Measurements from ENCODE around the gene XRN2. TPM values are rescaled to one million over a fixed set of nuclear protein-coding genes. Genes with fewer than 3 reads are reported as not detected.

The XRN2 gene
- total RNA-seq, 5 donors from 2014 or later (not counting 1 experiment from before 2014, with no cell fraction given): 46.3 to 62.0 (median 49.7) TPM

- H3K27me3 Mint-ChIP-seq: no peaks in the 10 kb centered on the region
- Histone ChIP-seq H3K27me3 (replicated peaks in 1 of 2; ENCODE audit: control insufficient read depth in 2 of 2, extremely low read depth in 1 of 2, insufficient read depth in 2 of 2, low read length in 1 of 2) (no peaks in the 10 kb centered on the region), H3K27ac (ENCODE audit: low read length) (no peak overlapping the region), H3K4me1 (ENCODE audit: control insufficient read depth in 1 of 2, extremely low read depth in 1 of 2, insufficient read depth in 2 of 2, low read length in 2 of 2) (no peaks in the 10 kb centered on the region), H3K9me3 (no peaks in the 10 kb centered on the region), H3K36me3 (ENCODE audit: control insufficient read depth in 2 of 2, extremely low read depth in 1 of 2, insufficient read depth in 1 of 2, low read length in 1 of 2) (peaks cover 2 to 59% of the 10 kb centered on the region in 2 donors), H3K4me3 (ENCODE audit: control insufficient read depth in 1 of 2, extremely low read depth in 1 of 2, low read length in 1 of 2) (no peak overlapping the region)
- POLR2A ChIA-PET: no interaction called here
- H3K27ac Mint-ChIP-seq: no peak overlapping the region
- H3K36me3 Mint-ChIP-seq: peaks cover 58% of the 10 kb centered on the region
- H3K4me1 Mint-ChIP-seq: no peaks in the 10 kb centered on the region
- DNase-seq (no peak), ATAC-seq (replicated peaks in 1 of 4) (no peak)
- H3K4me3 Mint-ChIP-seq: no peak overlapping the region
- WGBS (ENCODE audit: insufficient coverage): no CpG with 5 or more reads among the region's 5 CpGs
- H3K9me3 Mint-ChIP-seq: no peaks in the 10 kb centered on the region
- CTCF ChIA-PET: no interaction called here
Observed at GRCh38 chr20:21384308-21384892, 81.3 kb downstream of the XRN2 start.

GRCh38 chr20:21386111-21386510 is 83.0 kb downstream of the XRN2 start:
- Mint-ChIP-seq H3K4me1 (peaks cover 0 to under 1% (median 0%) of the 10 kb centered on the region in 3 donors), H3K9me3 (no peaks in the 10 kb centered on the region), H3K4me3 (no peak overlapping the region), H3K27me3 (peaks cover 0 to under 1% of the 10 kb centered on the region in 2 donors), H3K27ac (no peak overlapping the region), H3K36me3 (peaks cover 61% of the 10 kb centered on the region)
- Histone ChIP-seq H3K27ac (ENCODE audit: low read length) (no peak overlapping the region), H3K36me3 (ENCODE audit: control insufficient read depth in 2 of 2, extremely low read depth in 1 of 2, insufficient read depth in 1 of 2, low read length in 1 of 2) (peaks cover 2 to 51% of the 10 kb centered on the region in 2 donors), H3K4me1 (ENCODE audit: control insufficient read depth in 1 of 2, extremely low read depth in 1 of 2, insufficient read depth in 2 of 2, low read length in 2 of 2) (no peaks in the 10 kb centered on the region), H3K27me3 (replicated peaks in 1 of 2; ENCODE audit: control insufficient read depth in 2 of 2, extremely low read depth in 1 of 2, insufficient read depth in 2 of 2, low read length in 1 of 2) (peaks cover 0 to 4% of the 10 kb centered on the region in 2 experiments), H3K9me3 (no peaks in the 10 kb centered on the region), H3K4me3 (ENCODE audit: control insufficient read depth in 1 of 2, extremely low read depth in 1 of 2, low read length in 1 of 2) (no peak overlapping the region)
- CTCF ChIA-PET: no interaction called here
- POLR2A ChIA-PET: no interaction called here
- DNase-seq (no peak), ATAC-seq (replicated peaks in 1 of 4) (no peak)
- 100% methylated on average over 3 of the region's 5 CpGs for WGBS (ENCODE audit: insufficient coverage)

GRCh38 chr20:21387528-21387927 is 84.4 kb downstream of the XRN2 start:
- Mint-ChIP-seq H3K4me1 (peaks cover 8 to 10% (median 9%) of the 10 kb centered on the region in 3 donors), H3K27ac (no peak overlapping the region), H3K4me3 (no peak overlapping the region), H3K9me3 (no peaks in the 10 kb centered on the region), H3K36me3 (peaks cover 56% of the 10 kb centered on the region), H3K27me3 (peaks cover 9 to 11% of the 10 kb centered on the region in 2 donors)
- no peak overlapping the region for H3K27ac ChIP-seq (ENCODE audit: low read length)
- peaks cover 2 to 44% of the 10 kb centered on the region in 2 donors for H3K36me3 ChIP-seq (ENCODE audit: control insufficient read depth in 2 of 2, extremely low read depth in 1 of 2, insufficient read depth in 1 of 2, low read length in 1 of 2)
- CTCF ChIA-PET: no interaction called here
- peaks cover 5% of the 10 kb centered on the region in 2 experiments for H3K27me3 ChIP-seq (replicated peaks in 1 of 2; ENCODE audit: control insufficient read depth in 2 of 2, extremely low read depth in 1 of 2, insufficient read depth in 2 of 2, low read length in 1 of 2)
- no peak for ATAC-seq (replicated peaks in 1 of 4)
- no peak overlapping the region for H3K4me3 ChIP-seq (ENCODE audit: control insufficient read depth in 1 of 2, extremely low read depth in 1 of 2, low read length in 1 of 2)
- H3K9me3 ChIP-seq: no peaks in the 10 kb centered on the region
- peaks cover 0 to 6% of the 10 kb centered on the region in 2 experiments for H3K4me1 ChIP-seq (ENCODE audit: control insufficient read depth in 1 of 2, extremely low read depth in 1 of 2, insufficient read depth in 2 of 2, low read length in 2 of 2)
- DNase-seq: no peak
- POLR2A ChIA-PET: no interaction called here

GRCh38 chr20:21388566-21388965 is 85.4 kb downstream of the XRN2 start:
- no peak overlapping the region for H3K4me3 ChIP-seq (ENCODE audit: control insufficient read depth in 1 of 2, extremely low read depth in 1 of 2, low read length in 1 of 2)
- DNase-seq (no peak), ATAC-seq (replicated peaks in 1 of 4) (no peak)
- Mint-ChIP-seq H3K27me3 (peaks cover 19 to 21% of the 10 kb centered on the region in 2 donors), H3K36me3 (peaks cover 48% of the 10 kb centered on the region), H3K27ac (no peak overlapping the region), H3K4me1 (peaks cover 10 to 18% (median 16%) of the 10 kb centered on the region in 3 donors), H3K9me3 (no peaks in the 10 kb centered on the region), H3K4me3 (no peak overlapping the region)
- POLR2A ChIA-PET: no interaction called here
- H3K27ac ChIP-seq (ENCODE audit: low read length): no peak overlapping the region
- H3K9me3 ChIP-seq: no peaks in the 10 kb centered on the region
- H3K4me1 ChIP-seq (ENCODE audit: control insufficient read depth in 1 of 2, extremely low read depth in 1 of 2, insufficient read depth in 2 of 2, low read length in 2 of 2): peaks cover 0 to 6% of the 10 kb centered on the region in 2 experiments
- peaks cover 2 to 34% of the 10 kb centered on the region in 2 donors for H3K36me3 ChIP-seq (ENCODE audit: control insufficient read depth in 2 of 2, extremely low read depth in 1 of 2, insufficient read depth in 1 of 2, low read length in 1 of 2)
- no CpG with 5 or more reads among the region's 1 CpG for WGBS (ENCODE audit: insufficient coverage)
- CTCF ChIA-PET: interaction anchor here in 1 of 2 donors (0.6 kb wide), 1 partner anchor 1331 kb away, joined by 4 read pairs; no protein-coding TSS in a partner anchor
- H3K27me3 ChIP-seq (replicated peaks in 1 of 2; ENCODE audit: control insufficient read depth in 2 of 2, extremely low read depth in 1 of 2, insufficient read depth in 2 of 2, low read length in 1 of 2): peaks cover 10 to 13% of the 10 kb centered on the region in 2 experiments

DNA sequence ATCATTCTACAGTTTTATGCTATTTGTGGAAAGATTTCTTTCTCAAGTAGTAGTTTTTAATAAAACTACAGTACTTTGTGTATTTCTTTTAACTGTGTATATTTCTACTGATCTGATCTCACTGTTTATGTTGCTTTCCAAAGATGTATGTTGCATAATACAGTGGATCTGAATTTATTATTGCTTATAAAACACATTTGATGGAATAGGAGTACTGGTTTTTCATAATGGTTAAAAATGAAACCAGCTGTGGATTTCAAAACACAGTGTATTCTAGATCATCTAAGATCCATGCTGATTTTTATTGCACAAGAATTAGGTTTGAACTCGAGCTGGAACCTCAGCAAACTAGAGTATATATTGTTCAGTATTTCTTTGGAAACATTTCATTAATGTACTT is 86.2 kb downstream of the XRN2 start:
- Mint-ChIP-seq H3K9me3 (no peaks in the 10 kb centered on the region), H3K4me3 (no peak overlapping the region), H3K27me3 (peaks cover 24 to 26% of the 10 kb centered on the region in 2 donors), H3K36me3 (peaks cover 43% of the 10 kb centered on the region), H3K4me1 (peaks cover 10 to 18% (median 16%) of the 10 kb centered on the region in 3 donors), H3K27ac (no peak overlapping the region)
- Histone ChIP-seq H3K27ac (ENCODE audit: low read length) (no peak overlapping the region), H3K4me1 (ENCODE audit: control insufficient read depth in 1 of 2, extremely low read depth in 1 of 2, insufficient read depth in 2 of 2, low read length in 2 of 2) (peaks cover 0 to 6% of the 10 kb centered on the region in 2 experiments), H3K9me3 (no peaks in the 10 kb centered on the region), H3K4me3 (ENCODE audit: control insufficient read depth in 1 of 2, extremely low read depth in 1 of 2, low read length in 1 of 2) (no peak overlapping the region), H3K27me3 (replicated peaks in 1 of 2; ENCODE audit: control insufficient read depth in 2 of 2, extremely low read depth in 1 of 2, insufficient read depth in 2 of 2, low read length in 1 of 2) (peaks cover 10 to 18% of the 10 kb centered on the region in 2 experiments), H3K36me3 (ENCODE audit: control insufficient read depth in 2 of 2, extremely low read depth in 1 of 2, insufficient read depth in 1 of 2, low read length in 1 of 2) (peaks cover 2 to 27% of the 10 kb centered on the region in 2 donors)
- ATAC-seq (replicated peaks in 1 of 4) (no peak), DNase-seq (no peak)
- no CpG with 5 or more reads among the region's 1 CpG for WGBS (ENCODE audit: insufficient coverage)
- ChIA-PET CTCF (interaction anchor here in 1 of 2 donors (0.6 kb wide), 1 partner anchor 1332 kb away, joined by 4 read pairs; no protein-coding TSS in a partner anchor), POLR2A (interaction anchor here in 1 of 2 donors (0.5 kb wide), 1 partner anchor 263 kb away, joined by 3 read pairs; no protein-coding TSS in a partner anchor)

DNA sequence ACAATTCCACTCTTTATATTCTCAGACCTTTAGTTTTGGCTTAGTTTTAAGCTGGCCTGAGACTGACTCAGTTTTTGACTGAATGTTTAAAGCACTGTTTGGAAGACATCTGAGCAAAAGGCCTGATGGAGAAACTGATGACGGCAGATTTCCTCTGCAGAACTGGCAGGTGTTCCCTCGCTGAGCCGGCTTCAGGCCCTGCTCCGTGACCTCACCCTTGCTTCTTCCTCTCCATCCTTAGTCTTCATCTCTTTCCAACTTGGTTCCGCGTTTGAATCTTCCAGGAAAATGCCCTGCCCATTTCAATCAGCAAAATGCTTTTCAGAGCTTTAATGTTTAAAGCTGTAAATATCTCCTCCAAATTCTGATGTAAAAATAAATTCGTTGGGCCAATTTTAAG is 87.6 kb downstream of the XRN2 start:
- H3K27me3 ChIP-seq (replicated peaks in 1 of 2; ENCODE audit: control insufficient read depth in 2 of 2, extremely low read depth in 1 of 2, insufficient read depth in 2 of 2, low read length in 1 of 2): peaks cover 15 to 27% of the 10 kb centered on the region in 2 experiments
- no peak for DNase-seq
- ChIA-PET CTCF (interaction anchor here (0.5 to 0.7 kb wide), 3 partner anchors 10 to 25 kb away, joined by 3 to 4 read pairs (median 3); no protein-coding TSS in a partner anchor), POLR2A (no interaction called here)
- no peak overlapping the region for H3K4me3 ChIP-seq (ENCODE audit: control insufficient read depth in 1 of 2, extremely low read depth in 1 of 2, low read length in 1 of 2)
- peaks cover 0 to 17% of the 10 kb centered on the region in 2 donors for H3K36me3 ChIP-seq (ENCODE audit: control insufficient read depth in 2 of 2, extremely low read depth in 1 of 2, insufficient read depth in 1 of 2, low read length in 1 of 2)
- H3K27ac ChIP-seq (ENCODE audit: low read length): no peak overlapping the region
- Mint-ChIP-seq H3K27me3 (peaks cover 32 to 37% of the 10 kb centered on the region in 2 donors), H3K36me3 (peaks cover 41% of the 10 kb centered on the region), H3K9me3 (no peaks in the 10 kb centered on the region), H3K4me3 (no peak overlapping the region), H3K4me1 (peaks cover 18 to 24% (median 24%) of the 10 kb centered on the region in 3 donors), H3K27ac (no peak overlapping the region)
- H3K9me3 ChIP-seq: no peaks in the 10 kb centered on the region
- WGBS (ENCODE audit: insufficient coverage): 97% methylated on average over 6 of the region's 7 CpGs
- H3K4me1 ChIP-seq (ENCODE audit: control insufficient read depth in 1 of 2, extremely low read depth in 1 of 2, insufficient read depth in 2 of 2, low read length in 2 of 2): peaks cover 6 to 10% of the 10 kb centered on the region in 2 experiments
- ATAC-seq (replicated peaks in 1 of 4): no peak

Data from T-cell (primary cell).